Stomach (tissue), 9 donors: ENCODE results near the gene CTSW. TPM values are rescaled to one million over a fixed set of nuclear protein-coding genes. Genes with fewer than 3 reads are reported as not detected.

Experiments used
- DNase-seq, 2 donors: peaks; one replicate each; pipeline versions ENCODE4 v3.0.0 to v3.0.0-alpha.2; 2013 to 2019
- H3K27ac ChIP-seq, 5 donors: fragments of 200-600 bp in 4 of 5; sonication (generic) in 4 of 5; one replicate each; pipeline ENCODE4 v1.5.1; 2013 to 2019; ENCODE audit warnings: mild to moderate bottlenecking in 1 of 5, moderate library complexity in 1 of 5
- H3K27me3 ChIP-seq, 3 donors: fragments of 200-600 bp; sonication (generic); one replicate each; pipeline ENCODE4 v1.5.1; 2017 to 2019; ENCODE audit warnings: mixed run types in 1 of 3
- H3K36me3 ChIP-seq, 4 donors: fragments of 200-600 bp; sonication (generic); 1 replicate in 3 of 4; 2 replicates in 1 of 4; pipeline ENCODE4 v1.5.1; 2016 to 2019
- H3K4me1 ChIP-seq, 4 donors: fragments of 200-600 bp; sonication (generic); one replicate each; pipeline ENCODE4 v1.5.1; 2016 to 2019
- H3K4me3 ChIP-seq, 4 donors: fragments of 200-600 bp; sonication (generic) in 3 of 4; one replicate each; pipeline ENCODE4 v1.5.1; 2016 to 2019; ENCODE audit warnings: mild to moderate bottlenecking in 1 of 4
- H3K9me3 ChIP-seq, 4 donors: fragments of 200-600 bp; sonication (generic); one replicate each; pipeline ENCODE4 v1.5.1; 2016 to 2019
- CTCF ChIP-seq, 7 experiments: fragments of 450-650 bp in 4 of 7; fragments of 200-600 bp in 3 of 7; sonication (generic) in 3 of 7; IDR thresholded peaks; one replicate each; pipeline ENCODE4 v1.5.1; 2016 to 2019; ENCODE audit warnings: antibody characterized with exemption in 7 of 7, control low read depth in 2 of 7, mild to moderate bottlenecking in 1 of 7
- EP300 ChIP-seq: sonication (generic); formaldehyde crosslinking; IDR thresholded peaks from one replicate; pipeline ENCODE4 v1.6.1; 2017; ENCODE audit warnings: antibody characterized with exemption
- POLR2A ChIP-seq, 4 donors: fragments of 450-650 bp; IDR thresholded peaks; one replicate each; pipeline ENCODE4 v1.6.1; 2016; ENCODE audit warnings: antibody characterized with exemption in 4 of 4, control low read depth in 2 of 4, mild to moderate bottlenecking in 1 of 4, moderate library complexity in 1 of 4
- POLR2AphosphoS5 ChIP-seq, 3 donors: sonication (generic); formaldehyde crosslinking; IDR thresholded peaks; one replicate each; pipeline ENCODE4 v1.6.1; 2016; ENCODE audit warnings: antibody characterized with exemption in 3 of 3
- WGBS, 5 donors: extraction: QIAGEN DNeasy Blood & Tissue Kit in 3 of 5; methylation state at CpG; one replicate each; pipeline versions ENCODE4 v1.1.5 to v1.1.7; 2013 to 2018; 5-methylcytosine and 5-hydroxymethylcytosine counted together
- intact Hi-C: fragments of 100-400 bp; cut with DNase I; formaldehyde crosslinking; loops from one replicate; pipeline ENCODE4 v1.15.1; 2023; ENCODE audit warnings: low total_unique reads
- polyA plus RNA-seq, 3 donors: library from polyadenylated mRNA; stranded (reverse); fragments of 200-250 nt; gene quantifications; one replicate each; pipeline ENCODE4 v1.2.3, GENCODE V29; 2013
- total RNA-seq, 5 donors: library from RNA; depleted of rRNA; stranded (reverse); fragments of >200 nt; gene quantifications; one replicate each; pipeline versions ENCODE4 v1.1.0 to v1.2.3, GENCODE V29; 2014 to 2016
- donor health status: healthy with polysubstance abuse.
- donor health status: Bipolar disorder and iron deficiency.
- donor health status: healthy.

The CTSW gene
- total and polyA plus RNA-seq, 8 donors = 0.43 to 2.7 (median 1.3) TPM; not detected in 2

GRCh38 chr11:65880844-65881421 lies 1.3 kb downstream of the CTSW start:
- DNase-seq = no peak
- WGBS, 5 donors = 59 to 90% (median 65%) methylated on average over 5 to 7 of the region's 7 CpGs
- Histone ChIP-seq H3K27me3 (no peaks in the 10 kb centered on the region), H3K27ac (no peak overlapping the region), H3K4me1 (peaks cover 7 to 20% (median 15%) of the 10 kb centered on the region in 4 donors), H3K36me3 (peaks cover 20 to 46% (median 35%) of the 10 kb centered on the region in 4 donors), H3K4me3 (no peak overlapping the region), H3K9me3 (no peaks in the 10 kb centered on the region)
- TF ChIP-seq POLR2AphosphoS5 (IDR thresholded peaks at IDR 0.05) = no peak
- no peak for TF ChIP-seq EP300
- TF ChIP-seq CTCF (IDR thresholded peaks at IDR 0.05) = no peak
- TF ChIP-seq POLR2A (IDR thresholded peaks at IDR 0.05) = no peak
- intact Hi-C loops = loop anchor here (5.0 kb wide), 1 partner anchor 81 kb away; the partner anchor contains the start of gene SART1

GRCh38 chr11:65882120-65883057 lies 2.8 kb downstream of the CTSW start:
- WGBS, 5 donors = 88 to 93% (median 89%) methylated on average over 20 to 30 of the region's 30 CpGs
- DNase-seq = no peak

GRCh38 chr11:65883058-65883761 lies 3.6 kb downstream of the CTSW start:
- Histone ChIP-seq H3K9me3 (no peaks in the 10 kb centered on the region), H3K27ac (no peak overlapping the region), H3K4me1 (peaks cover 25 to 41% (median 36%) of the 10 kb centered on the region in 4 donors), H3K36me3 (peaks cover 20 to 54% (median 45%) of the 10 kb centered on the region in 4 donors), H3K4me3 (no peak overlapping the region), H3K27me3 (no peaks in the 10 kb centered on the region)
- TF ChIP-seq EP300 (no peak), CTCF (IDR thresholded peaks at IDR 0.05) (no peak), POLR2A (IDR thresholded peaks at IDR 0.05) (no peak), POLR2AphosphoS5 (IDR thresholded peaks at IDR 0.05) (no peak)
- intact Hi-C loops = loop anchor here (5.0 kb wide), 1 partner anchor 79 kb away; the partner anchor contains the start of gene SART1
- WGBS, 5 donors = 72 to 94% (median 92%) methylated on average over 5 to 13 of the region's 13 CpGs
- DNase-seq = no peak

More at GRCh38 chr11:65882120-65883057, 2.8 kb downstream of the CTSW start:
- no peaks in the 10 kb centered on the region for H3K27me3 ChIP-seq
- no peak overlapping the region for H3K27ac ChIP-seq
- intact Hi-C loops = loop anchor here (5.0 kb wide), 1 partner anchor 80 kb away; the partner anchor contains the start of gene SART1
- H3K36me3 ChIP-seq = peaks cover 20 to 54% (median 45%) of the 10 kb centered on the region in 4 donors
- H3K9me3 ChIP-seq = no peaks in the 10 kb centered on the region
- peaks cover 20 to 35% (median 29%) of the 10 kb centered on the region in 4 donors for H3K4me1 ChIP-seq
- H3K4me3 ChIP-seq = no peak overlapping the region
- TF ChIP-seq POLR2AphosphoS5 (IDR thresholded peaks at IDR 0.05) (no peak), POLR2A (IDR thresholded peaks at IDR 0.05) (no peak), EP300 (no peak), CTCF (IDR thresholded peaks at IDR 0.05) (no peak)
